Measurements from ENCODE around the gene CCDC88C.

The CCDC88C gene

GRCh38 chr14:91315844-91316267 is 101.8 kb downstream of the CCDC88C start:
- peak overlapping the region; percentile 45 for H3K4me3 ChIP-seq (ENCODE audit: low read length)
- no peak overlapping the region for H2AFZ ChIP-seq (ENCODE audit: low read depth, low read length)
- peaks cover 7% of the 10 kb centered on the region; the same call in 1 of the 2 replicates for H4K20me1 ChIP-seq (ENCODE audit: insufficient read depth, low read length)
- H3K27ac ChIP-seq (ENCODE audit: low read length) = peak overlapping the region; percentile 87
- no peaks in the 10 kb centered on the region for H3K9me3 ChIP-seq (ENCODE audit: insufficient read depth, low read length)
- no peaks in the 10 kb centered on the region for H3K27me3 ChIP-seq (ENCODE audit: low read depth, low read length)
- peaks cover 55% of the 10 kb centered on the region for H3K4me1 ChIP-seq (ENCODE audit: low read length)
- H3K9ac ChIP-seq (ENCODE audit: low read length) = peak overlapping the region; percentile 61; the same call in 1 of the 2 replicates
- TF ChIP-seq EZH2phosphoT487 (IDR thresholded peaks at IDR 0.05; ENCODE audit: low read depth) (no peak), CTCF (IDR thresholded peaks at IDR 0.05; ENCODE audit: low read depth, low read length) (peak; percentile 38)
- H3K36me3 ChIP-seq (replicated peaks; ENCODE audit: low read depth, low read length) = peaks cover 54% of the 10 kb centered on the region
- peaks cover 49% of the 10 kb centered on the region for H3K79me2 ChIP-seq (ENCODE audit: low read length)
- peak overlapping the region; percentile 83 for H3K4me2 ChIP-seq (ENCODE audit: low read length)

GRCh38 chr14:91313852-91314251 is 103.8 kb downstream of the CCDC88C start:
- no peak overlapping the region for H3K9ac ChIP-seq (ENCODE audit: low read length)
- peaks cover 11% of the 10 kb centered on the region; the same call in 1 of the 2 replicates for H4K20me1 ChIP-seq (ENCODE audit: insufficient read depth, low read length)
- H3K4me1 ChIP-seq (ENCODE audit: low read length) = peaks cover 50% of the 10 kb centered on the region
- H3K27me3 ChIP-seq (ENCODE audit: low read depth, low read length) = no peaks in the 10 kb centered on the region
- no peak overlapping the region for H3K4me2 ChIP-seq (ENCODE audit: low read length)
- H3K27ac ChIP-seq (ENCODE audit: low read length) = no peak overlapping the region
- H3K9me3 ChIP-seq (ENCODE audit: insufficient read depth, low read length) = no peaks in the 10 kb centered on the region
- TF ChIP-seq CTCF (IDR thresholded peaks at IDR 0.05; ENCODE audit: low read depth, low read length) (no peak), EZH2phosphoT487 (IDR thresholded peaks at IDR 0.05; ENCODE audit: low read depth) (no peak)
- no peak overlapping the region for H3K4me3 ChIP-seq (ENCODE audit: low read length)
- peaks cover 51% of the 10 kb centered on the region for H3K79me2 ChIP-seq (ENCODE audit: low read length)
- H3K36me3 ChIP-seq (replicated peaks; ENCODE audit: low read depth, low read length) = peaks cover 55% of the 10 kb centered on the region
- no peak overlapping the region for H2AFZ ChIP-seq (ENCODE audit: low read depth, low read length)

GRCh38 chr14:91313154-91313850 is 104.3 kb downstream of the CCDC88C start:
- H3K4me2 ChIP-seq (ENCODE audit: low read length) = no peak overlapping the region
- H2AFZ ChIP-seq (ENCODE audit: low read depth, low read length) = no peak overlapping the region
- TF ChIP-seq EZH2phosphoT487 (IDR thresholded peaks at IDR 0.05; ENCODE audit: low read depth) (no peak), CTCF (IDR thresholded peaks at IDR 0.05; ENCODE audit: low read depth, low read length) (no peak)
- H3K4me1 ChIP-seq (ENCODE audit: low read length) = peaks cover 50% of the 10 kb centered on the region
- peaks cover 59% of the 10 kb centered on the region for H3K36me3 ChIP-seq (replicated peaks; ENCODE audit: low read depth, low read length)
- peaks cover 11% of the 10 kb centered on the region; the same call in 1 of the 2 replicates for H4K20me1 ChIP-seq (ENCODE audit: insufficient read depth, low read length)
- H3K4me3 ChIP-seq (ENCODE audit: low read length) = no peak overlapping the region
- H3K27me3 ChIP-seq (ENCODE audit: low read depth, low read length) = no peaks in the 10 kb centered on the region
- no peaks in the 10 kb centered on the region for H3K9me3 ChIP-seq (ENCODE audit: insufficient read depth, low read length)
- H3K79me2 ChIP-seq (ENCODE audit: low read length) = peaks cover 51% of the 10 kb centered on the region
- H3K9ac ChIP-seq (ENCODE audit: low read length) = no peak overlapping the region
- no peak overlapping the region for H3K27ac ChIP-seq (ENCODE audit: low read length)

- H3K36me3 ChIP-seq (replicated peaks; ENCODE audit: low read depth, low read length) = peaks cover 76% of the 10 kb centered on the region
These were observed 106.3 kb downstream of the CCDC88C start for GRCh38 chr14:91311284-91311662.

More at GRCh38 chr14:91311284-91311662, 106.3 kb downstream of the CCDC88C start:
- no peak overlapping the region for H3K4me2 ChIP-seq (ENCODE audit: low read length)
- no peak overlapping the region for H2AFZ ChIP-seq (ENCODE audit: low read depth, low read length)
- H3K27ac ChIP-seq (ENCODE audit: low read length) = peak overlapping the region; percentile 27
- no peak overlapping the region for H3K9ac ChIP-seq (ENCODE audit: low read length)
- no peaks in the 10 kb centered on the region for H3K27me3 ChIP-seq (ENCODE audit: low read depth, low read length)
- no peak overlapping the region for H3K4me3 ChIP-seq (ENCODE audit: low read length)
- peaks cover 40% of the 10 kb centered on the region for H3K79me2 ChIP-seq (ENCODE audit: low read length)
- H3K9me3 ChIP-seq (ENCODE audit: insufficient read depth, low read length) = no peaks in the 10 kb centered on the region
- TF ChIP-seq EZH2phosphoT487 (IDR thresholded peaks at IDR 0.05; ENCODE audit: low read depth) (no peak), CTCF (IDR thresholded peaks at IDR 0.05; ENCODE audit: low read depth, low read length) (peak; percentile 16)
- H3K4me1 ChIP-seq (ENCODE audit: low read length) = peaks cover 30% of the 10 kb centered on the region
- H4K20me1 ChIP-seq (ENCODE audit: insufficient read depth, low read length) = peaks cover 11% of the 10 kb centered on the region; the same call in 1 of the 2 replicates

Measured in OCI-LY3 (cell line).